ENCODE data around the gene ECEL1. TPM values are rescaled to one million over a fixed set of nuclear protein-coding genes. Genes with fewer than 3 reads are reported as not detected.

The ECEL1 gene
- total RNA-seq, 2 donors from 2014 or later: not detected

GRCh38 chr2:232525199-232525598 is 37.6 kb upstream of the ECEL1 start:
- no peak overlapping the region for H3K27ac Mint-ChIP-seq
- no peak for DNase-seq (ENCODE audit: low spot score in 2 of 2)
- H3K36me3 Mint-ChIP-seq: no peaks in the 10 kb centered on the region
- ATAC-seq: no peak
- no peaks in the 10 kb centered on the region for H3K9me3 Mint-ChIP-seq

- DNase-seq (ENCODE audit: low spot score in 2 of 2) (no peak), ATAC-seq (no peak)
- no peak overlapping the region for H3K27ac Mint-ChIP-seq
Observed at GRCh38 chr2:232524771-232525170, 37.1 kb upstream of the ECEL1 start.

GRCh38 chr2:232523682-232524597 is 36.3 kb upstream of the ECEL1 start:
- peak in 1 of 2 donors; percentile 50 for DNase-seq (ENCODE audit: low spot score in 2 of 2)
- no peaks in the 10 kb centered on the region for H3K9me3 Mint-ChIP-seq
- ATAC-seq: peak; percentile 32 to 65
- no peaks in the 10 kb centered on the region for H3K36me3 Mint-ChIP-seq
- H3K27ac Mint-ChIP-seq: no peak overlapping the region

More at GRCh38 chr2:232524771-232525170, 37.1 kb upstream of the ECEL1 start:
- H3K9me3 Mint-ChIP-seq: no peaks in the 10 kb centered on the region
- H3K36me3 Mint-ChIP-seq: no peaks in the 10 kb centered on the region

GRCh38 chr2:232523402-232523681 is 35.7 kb upstream of the ECEL1 start:
- no peaks in the 10 kb centered on the region for H3K36me3 Mint-ChIP-seq
- H3K9me3 Mint-ChIP-seq: no peaks in the 10 kb centered on the region
- ATAC-seq (no peak), DNase-seq (ENCODE audit: low spot score in 2 of 2) (no peak)
- no peak overlapping the region for H3K27ac Mint-ChIP-seq

- DNase-seq (ENCODE audit: low spot score in 2 of 2) (no peak), ATAC-seq (no peak)
- H3K27ac Mint-ChIP-seq: no peak overlapping the region
- no peaks in the 10 kb centered on the region for H3K9me3 Mint-ChIP-seq
- no peaks in the 10 kb centered on the region for H3K36me3 Mint-ChIP-seq
Observed at GRCh38 chr2:232522623-232523401, 35.2 kb upstream of the ECEL1 start.

GRCh38 chr2:232521959-232522622 is 34.5 kb upstream of the ECEL1 start:
- peak; percentile 72 to 79 for ATAC-seq
- Mint-ChIP-seq H3K27ac (no peak overlapping the region), H3K9me3 (no peaks in the 10 kb centered on the region), H3K36me3 (no peaks in the 10 kb centered on the region)
- peak in 1 of 2 donors; percentile 84 for DNase-seq (ENCODE audit: low spot score in 2 of 2)

- no peak for DNase-seq (ENCODE audit: low spot score in 2 of 2)
- H3K27ac Mint-ChIP-seq: no peak overlapping the region
- H3K9me3 Mint-ChIP-seq: no peaks in the 10 kb centered on the region
- H3K36me3 Mint-ChIP-seq: no peaks in the 10 kb centered on the region
- no peak for ATAC-seq
Observed at GRCh38 chr2:232521098-232521497, 33.5 kb upstream of the ECEL1 start.

GRCh38 chr2:232520489-232520888 is 32.9 kb upstream of the ECEL1 start:
- ATAC-seq: no peak
- Mint-ChIP-seq H3K27ac (no peak overlapping the region), H3K36me3 (no peaks in the 10 kb centered on the region), H3K9me3 (no peaks in the 10 kb centered on the region)
- no peak for DNase-seq (ENCODE audit: low spot score in 2 of 2)

- DNase-seq (ENCODE audit: low spot score in 2 of 2) (no peak), ATAC-seq (no peak)
- Mint-ChIP-seq H3K27ac (no peak within 1 kb of the TSS), H3K36me3 (no peaks in the 10 kb centered on the region), H3K9me3 (no peaks in the 10 kb centered on the region)
Observed at GRCh38 chr2:232519581-232520438, 32.2 kb upstream of the ECEL1 start, which contains the start of gene PRSS56. TSS of gene PRSS56 (plus strand) at chr2:232520388. CDS start at chr2:232520599, 211 bp downstream.

GRCh38 chr2:232518844-232519243 is 31.2 kb upstream of the ECEL1 start:
- Mint-ChIP-seq H3K36me3 (no peaks in the 10 kb centered on the region), H3K9me3 (no peaks in the 10 kb centered on the region), H3K27ac (no peak overlapping the region)
- ATAC-seq: no peak
- no peak for DNase-seq (ENCODE audit: low spot score in 2 of 2)

GRCh38 chr2:232516551-232516950 is 28.9 kb upstream of the ECEL1 start:
- H3K27ac Mint-ChIP-seq: peak overlapping the region in 1 of 2 donors; percentile 37
- no peaks in the 10 kb centered on the region for H3K36me3 Mint-ChIP-seq
- H3K9me3 Mint-ChIP-seq: no peaks in the 10 kb centered on the region
- ATAC-seq (no peak), DNase-seq (ENCODE audit: low spot score in 2 of 2) (no peak)

- Mint-ChIP-seq H3K27ac (no peak overlapping the region), H3K36me3 (no peaks in the 10 kb centered on the region), H3K9me3 (no peaks in the 10 kb centered on the region)
- no peak for DNase-seq (ENCODE audit: low spot score in 2 of 2)
- no peak for ATAC-seq
Observed at GRCh38 chr2:232515639-232516038, 28.0 kb upstream of the ECEL1 start.

- no peak for DNase-seq (ENCODE audit: low spot score in 2 of 2)
- Mint-ChIP-seq H3K9me3 (no peaks in the 10 kb centered on the region), H3K27ac (no peak overlapping the region), H3K36me3 (no peaks in the 10 kb centered on the region)
- ATAC-seq: no peak
Observed at GRCh38 chr2:232513353-232513752, 25.7 kb upstream of the ECEL1 start.

- no peaks in the 10 kb centered on the region for H3K9me3 Mint-ChIP-seq
- no peak overlapping the region for H3K27ac Mint-ChIP-seq
- H3K36me3 Mint-ChIP-seq: no peaks in the 10 kb centered on the region
- ATAC-seq (no peak), DNase-seq (ENCODE audit: low spot score in 2 of 2) (no peak)
Observed at GRCh38 chr2:232512602-232513001, 25.0 kb upstream of the ECEL1 start.

GRCh38 chr2:232511336-232511890 is 23.8 kb upstream of the ECEL1 start:
- Mint-ChIP-seq H3K9me3 (no peaks in the 10 kb centered on the region), H3K27ac (no peak overlapping the region), H3K36me3 (no peaks in the 10 kb centered on the region)
- no peak for DNase-seq (ENCODE audit: low spot score in 2 of 2)
- no peak for ATAC-seq

GRCh38 chr2:232508251-232508650 is 20.6 kb upstream of the ECEL1 start:
- Mint-ChIP-seq H3K36me3 (no peaks in the 10 kb centered on the region), H3K27ac (no peak overlapping the region), H3K9me3 (no peaks in the 10 kb centered on the region)
- ATAC-seq (no peak), DNase-seq (ENCODE audit: low spot score in 2 of 2) (no peak)
